LoVo (cell line): Measurements from ENCODE around the gene AMHR2.
A peak's percentile ranks its signal among the peaks of the same experiment; 100 is the strongest.
"Not testable (repeated sequence)": the region's sequence is repeated elsewhere in the genome, so short reads cannot be mapped to it uniquely, and the experiment has no call there.

Experiments used
- DNase-seq: peaks from one replicate; pipeline ENCODE4 v3.0.0-alpha.2; 2016; ENCODE audit warnings: low spot score

AMHR2 gene

DNA sequence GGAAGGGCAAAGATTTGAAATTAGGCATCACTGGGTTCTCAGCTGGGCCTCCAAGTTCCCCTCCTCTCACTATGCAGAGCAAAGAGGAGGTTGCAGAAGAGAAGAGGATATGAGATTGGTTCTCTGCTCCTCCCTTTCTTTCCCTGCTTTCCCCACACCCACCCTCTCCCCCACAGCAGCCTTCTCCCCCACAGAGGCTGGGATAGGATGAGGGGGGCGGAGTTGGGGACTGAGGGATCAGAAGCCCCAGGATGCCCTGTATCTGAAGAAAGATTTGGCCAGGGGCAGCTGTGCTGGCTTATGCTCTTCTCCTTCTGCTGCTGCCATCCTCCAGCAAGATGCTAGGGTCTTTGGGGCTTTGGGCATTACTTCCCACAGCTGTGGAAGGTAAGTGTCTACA lies at the start of gene AMHR2:
Gene AMHR2 (plus strand): TSS at position 259 of the 400 bp plus-strand sequence. CDS start 80 bp downstream, at position 339.
- no peak for DNase-seq

DNA sequence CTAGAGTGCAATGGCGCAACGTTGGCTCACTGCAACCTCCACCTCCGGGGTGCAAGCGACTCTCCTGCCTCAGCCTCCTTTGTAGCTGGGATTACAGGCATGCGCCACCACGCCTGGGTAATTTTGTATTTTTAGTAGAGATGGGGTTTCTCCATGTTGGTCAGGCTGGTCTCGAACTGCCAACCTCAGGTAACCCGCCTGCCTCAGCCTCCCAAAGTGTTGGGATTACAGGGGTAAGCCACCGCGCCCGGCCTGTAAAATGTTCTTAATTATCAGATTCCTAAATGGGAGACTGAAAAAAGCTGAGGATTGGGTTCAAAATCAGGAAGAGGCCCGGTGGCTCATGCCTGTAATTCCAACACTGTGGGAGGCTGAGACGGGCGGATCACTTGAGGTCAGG lies 49.4 kb upstream of the AMHR2 start:
- DNase-seq: not testable (repeated sequence)

DNA sequence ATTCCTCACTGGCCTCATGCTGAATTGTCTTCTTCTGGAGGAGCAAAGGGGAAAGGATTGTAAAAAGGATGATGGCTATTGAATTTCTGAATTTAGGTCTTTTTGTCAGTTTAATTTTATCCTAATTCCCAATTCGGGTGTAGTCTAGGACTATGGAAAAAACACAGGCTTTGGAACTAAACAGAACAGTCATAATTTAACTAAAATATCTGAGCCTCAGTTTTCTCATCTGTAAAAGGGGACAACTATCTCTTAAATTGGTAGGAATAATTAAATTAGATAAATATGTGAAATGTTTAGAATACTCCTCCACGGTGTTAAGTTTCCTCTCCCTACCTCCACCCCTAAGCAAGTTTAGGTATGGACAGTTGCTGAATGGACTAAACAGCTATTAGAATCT lies 46.9 kb upstream of the AMHR2 start:
- DNase-seq: no peak

DNA sequence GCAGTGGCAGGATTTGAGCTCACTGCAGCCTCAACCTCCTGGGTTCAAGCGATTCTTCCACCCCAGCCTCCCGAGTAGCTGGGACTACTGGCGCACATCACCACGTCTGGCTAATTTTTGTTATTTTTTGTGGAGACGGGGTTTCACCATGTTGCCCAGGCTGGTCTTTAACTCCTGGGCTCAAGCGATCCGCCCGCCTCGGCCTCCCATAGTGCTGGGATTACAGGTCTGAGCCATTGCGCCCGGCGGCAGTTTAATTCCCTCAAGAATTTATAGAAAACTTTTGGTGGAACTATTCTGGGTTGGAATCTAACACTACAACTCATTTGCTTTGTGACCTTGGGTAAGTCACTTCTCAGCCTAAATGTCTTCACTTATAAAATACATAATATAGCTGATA lies 45.4 kb upstream of the AMHR2 start:
- DNase-seq: no peak

DNA sequence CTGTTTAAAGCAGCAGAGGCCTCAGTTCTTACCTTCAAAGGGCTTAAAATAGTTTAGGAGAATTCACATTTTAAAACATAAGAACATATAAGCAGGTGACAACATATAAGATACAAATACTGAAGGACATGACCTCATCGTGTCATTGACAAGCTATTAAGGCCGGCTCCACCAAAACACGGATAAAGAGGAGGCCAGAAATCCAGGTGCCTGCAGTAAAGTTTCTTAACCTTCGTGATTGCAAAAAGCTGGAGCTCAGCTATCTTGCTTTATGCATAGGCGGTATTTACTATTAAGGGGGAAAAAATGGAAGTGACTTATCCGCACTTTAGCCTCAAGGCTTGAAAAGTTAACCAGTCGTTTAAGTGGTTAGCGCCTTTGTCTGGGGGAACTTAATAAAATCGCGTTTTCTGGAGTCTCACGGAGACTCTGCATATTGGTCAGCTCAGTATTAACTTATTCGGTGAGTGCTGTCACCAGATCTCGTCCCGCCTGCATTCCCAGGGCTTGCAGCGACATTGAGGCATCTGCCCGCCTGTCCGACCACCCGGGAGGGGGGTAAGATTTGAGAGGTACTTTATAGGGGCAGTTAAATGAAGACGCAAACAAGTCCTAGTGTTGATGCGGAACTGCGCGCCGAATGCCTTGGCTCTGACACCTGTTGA lies 44.8 kb upstream of the AMHR2 start:
- DNase-seq: no peak

DNA sequence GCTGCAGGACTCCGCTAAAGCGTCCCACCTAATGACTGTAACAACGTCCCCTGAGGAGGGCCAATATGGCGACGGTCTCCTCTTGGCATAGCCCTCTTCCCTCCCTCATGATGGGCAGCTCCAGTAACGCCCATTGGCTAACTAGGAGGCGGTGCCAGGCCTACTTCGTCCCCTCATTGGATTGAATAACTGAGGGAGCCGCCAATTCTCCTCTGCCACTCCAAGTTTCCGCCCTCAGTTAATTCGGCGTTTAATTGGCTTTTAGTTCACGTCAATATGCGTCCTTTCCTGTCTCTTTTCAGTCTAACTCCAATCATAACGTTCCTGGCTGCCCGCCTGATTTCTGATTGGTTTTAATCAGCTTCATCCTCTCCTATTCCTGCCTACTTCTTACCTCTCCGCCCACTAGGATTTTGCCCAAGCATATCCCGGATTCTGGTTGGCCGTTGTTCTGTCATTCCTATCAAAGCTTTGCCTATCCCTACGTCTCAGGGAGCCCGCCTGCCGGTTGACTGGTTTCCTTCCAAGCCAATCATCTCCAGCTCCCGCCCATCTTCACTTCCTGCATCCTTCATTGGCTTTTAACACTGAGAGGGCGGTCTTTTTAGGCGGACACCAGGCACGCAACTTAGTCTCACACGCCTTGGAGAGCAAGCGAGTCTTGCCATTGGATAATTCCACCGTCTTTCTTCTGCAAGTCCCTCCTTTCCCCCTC lies 44.1 kb upstream of the AMHR2 start:
- DNase-seq: peak; percentile 100

DNA sequence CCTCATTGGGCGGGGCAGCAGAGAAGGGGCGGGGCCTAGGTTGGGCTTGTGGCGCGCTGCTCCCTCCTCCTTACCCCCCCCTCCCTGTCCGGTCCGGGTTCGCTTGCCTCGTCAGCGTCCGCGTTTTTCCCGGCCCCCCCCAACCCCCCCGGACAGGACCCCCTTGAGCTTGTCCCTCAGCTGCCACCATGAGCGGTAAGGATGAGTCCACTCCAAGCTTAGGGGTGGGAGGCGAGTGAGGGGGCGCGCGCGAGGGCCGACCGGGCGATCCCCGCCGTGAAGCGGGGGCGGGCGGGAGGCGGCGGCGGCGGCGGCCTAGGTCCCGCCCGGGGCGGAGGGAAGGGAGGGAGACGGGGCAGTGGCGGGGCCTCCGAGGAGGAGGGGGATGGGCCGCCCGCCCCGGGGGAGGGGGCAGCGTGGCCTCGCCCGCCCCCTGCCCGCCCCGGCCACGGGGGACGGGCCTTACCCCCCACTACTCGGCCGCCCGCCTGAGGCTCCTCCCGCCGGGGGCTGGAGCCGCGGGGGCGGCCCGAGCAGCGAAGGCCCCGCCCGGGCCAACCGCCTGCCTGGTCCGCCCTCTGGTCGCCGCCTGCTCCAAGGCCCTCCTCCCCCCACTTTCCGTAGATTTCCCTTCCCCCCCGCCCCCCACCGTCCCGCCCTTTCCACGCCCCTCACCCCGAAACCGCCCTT lies 43.4 kb upstream of the AMHR2 start, which contains the start of gene SP1:
Gene SP1 (plus strand): TSS at position 73 of the 690 bp plus-strand sequence. CDS start 116 bp downstream, at position 189.
- peak; percentile 96 for DNase-seq

DNA sequence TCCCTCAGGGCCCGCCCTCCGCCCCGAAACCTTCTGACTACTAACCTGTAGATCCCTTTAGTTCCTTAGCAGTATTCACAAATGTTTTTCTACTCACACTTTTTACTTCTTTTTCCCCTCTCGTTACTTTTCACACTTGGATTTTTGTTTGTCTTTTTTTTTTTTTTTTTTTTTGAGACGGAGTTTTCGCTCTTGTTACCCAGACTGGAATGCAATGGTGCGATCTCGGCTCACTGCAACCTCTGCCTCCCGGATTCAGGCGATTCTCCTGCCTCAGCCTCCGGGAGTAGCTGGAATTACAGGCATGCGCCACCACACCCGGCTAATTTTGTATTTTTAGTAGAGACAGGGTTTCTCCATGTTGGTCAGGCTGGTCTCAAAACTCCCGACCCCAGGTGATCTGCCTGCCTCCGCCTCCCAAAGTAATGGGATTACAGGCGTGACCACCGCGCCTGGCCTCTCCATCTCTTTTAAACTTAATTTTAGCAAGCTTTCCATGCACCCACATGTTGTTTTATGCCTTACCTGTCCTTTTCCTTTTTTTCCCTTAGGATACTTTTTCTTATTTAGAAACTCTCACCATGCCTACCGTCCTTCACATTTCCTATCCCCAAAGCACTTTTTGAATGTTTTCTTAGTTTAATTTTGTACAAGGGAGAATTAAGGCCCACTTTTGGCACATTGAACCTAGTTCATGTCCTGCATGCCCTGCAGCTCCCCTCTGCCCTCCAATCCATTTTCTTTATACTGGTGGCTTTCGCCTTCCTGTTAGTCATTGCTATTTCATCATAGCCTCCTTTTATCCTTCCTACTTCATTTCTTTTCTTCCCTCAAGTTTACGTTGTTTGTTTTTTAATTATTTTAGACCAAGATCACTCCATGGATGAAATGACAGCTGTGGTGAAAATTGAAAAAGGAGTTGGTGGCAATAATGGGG lies 42.6 kb upstream of the AMHR2 start:
- peak; percentile 18 for DNase-seq

DNA sequence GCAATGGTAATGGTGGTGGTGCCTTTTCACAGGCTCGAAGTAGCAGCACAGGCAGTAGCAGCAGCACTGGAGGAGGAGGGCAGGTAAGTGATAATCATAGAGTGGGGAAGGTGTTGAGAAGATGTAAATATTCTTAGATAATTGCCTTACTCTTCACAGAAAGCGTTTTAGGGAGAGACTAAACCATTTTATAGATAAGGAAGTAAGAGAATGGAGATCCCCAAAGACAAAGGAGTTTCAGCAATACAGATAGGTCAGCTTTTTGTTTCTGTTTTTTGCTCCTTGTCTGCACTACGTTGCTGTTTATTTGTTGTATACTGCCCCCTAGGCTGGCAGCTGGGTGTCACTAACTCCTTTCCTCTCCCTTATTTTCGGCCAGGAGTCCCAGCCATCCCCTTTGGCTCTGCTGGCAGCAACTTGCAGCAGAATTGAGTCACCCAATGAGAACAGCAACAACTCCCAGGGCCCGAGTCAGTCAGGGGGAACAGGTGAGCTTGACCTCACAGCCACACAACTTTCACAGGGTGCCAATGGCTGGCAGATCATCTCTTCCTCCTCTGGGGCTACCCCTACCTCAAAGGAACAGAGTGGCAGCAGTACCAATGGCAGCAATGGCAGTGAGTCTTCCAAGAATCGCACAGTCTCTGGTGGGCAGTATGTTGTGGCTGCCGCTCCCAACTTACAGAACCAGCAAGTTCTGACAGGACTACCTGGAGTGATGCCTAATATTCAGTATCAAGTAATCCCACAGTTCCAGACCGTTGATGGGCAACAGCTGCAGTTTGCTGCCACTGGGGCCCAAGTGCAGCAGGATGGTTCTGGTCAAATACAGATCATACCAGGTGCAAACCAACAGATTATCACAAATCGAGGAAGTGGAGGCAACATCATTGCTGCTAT lies 41.7 kb upstream of the AMHR2 start:
- peak; percentile 48 for DNase-seq

DNA sequence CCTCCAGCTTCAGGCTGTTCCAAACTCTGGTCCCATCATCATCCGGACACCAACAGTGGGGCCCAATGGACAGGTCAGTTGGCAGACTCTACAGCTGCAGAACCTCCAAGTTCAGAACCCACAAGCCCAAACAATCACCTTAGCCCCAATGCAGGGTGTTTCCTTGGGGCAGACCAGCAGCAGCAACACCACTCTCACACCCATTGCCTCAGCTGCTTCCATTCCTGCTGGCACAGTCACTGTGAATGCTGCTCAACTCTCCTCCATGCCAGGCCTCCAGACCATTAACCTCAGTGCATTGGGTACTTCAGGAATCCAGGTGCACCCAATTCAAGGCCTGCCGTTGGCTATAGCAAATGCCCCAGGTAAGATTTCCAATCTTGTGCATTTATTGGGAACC lies 40.4 kb upstream of the AMHR2 start:
- no peak for DNase-seq

DNA sequence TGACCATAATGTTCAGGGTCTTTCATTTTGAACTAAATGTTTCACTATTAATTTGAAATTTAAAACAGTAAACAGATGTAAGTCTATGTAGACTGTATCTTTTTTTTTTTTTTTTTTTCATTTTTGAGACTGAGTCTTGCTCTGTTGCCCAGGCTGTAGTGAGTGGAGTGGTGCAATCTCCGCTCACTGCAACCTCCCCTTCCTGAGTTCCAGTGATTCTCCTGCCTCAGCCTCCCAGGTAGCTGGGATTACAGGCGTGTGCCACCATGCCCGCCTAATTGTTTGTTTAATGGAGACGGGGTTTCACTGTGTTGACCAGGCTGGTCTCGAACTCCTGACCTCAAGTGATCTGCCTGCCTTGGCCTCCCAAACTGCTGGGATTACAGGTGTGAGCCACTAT lies 37.3 kb upstream of the AMHR2 start:
- DNase-seq: not testable (repeated sequence)

DNA sequence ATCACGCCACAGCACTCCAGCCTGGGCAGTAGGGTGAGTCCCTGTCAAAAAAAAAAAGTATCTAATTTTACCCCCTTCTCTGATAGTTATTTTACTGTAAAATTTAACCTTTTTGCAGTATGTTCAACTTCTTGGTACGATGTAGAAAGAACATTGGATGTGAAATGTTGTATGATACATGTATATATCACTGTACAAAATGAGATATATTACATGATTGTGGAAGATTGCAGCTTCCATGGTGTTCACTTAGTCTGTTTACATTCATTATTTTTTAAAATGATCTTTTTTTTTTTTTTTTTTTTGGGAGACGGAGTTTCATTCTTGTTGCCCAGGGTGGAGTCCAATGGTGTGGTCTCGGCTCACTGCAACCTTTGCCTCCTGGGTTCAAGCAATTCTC lies 34.7 kb upstream of the AMHR2 start:
- DNase-seq: no peak

DNA sequence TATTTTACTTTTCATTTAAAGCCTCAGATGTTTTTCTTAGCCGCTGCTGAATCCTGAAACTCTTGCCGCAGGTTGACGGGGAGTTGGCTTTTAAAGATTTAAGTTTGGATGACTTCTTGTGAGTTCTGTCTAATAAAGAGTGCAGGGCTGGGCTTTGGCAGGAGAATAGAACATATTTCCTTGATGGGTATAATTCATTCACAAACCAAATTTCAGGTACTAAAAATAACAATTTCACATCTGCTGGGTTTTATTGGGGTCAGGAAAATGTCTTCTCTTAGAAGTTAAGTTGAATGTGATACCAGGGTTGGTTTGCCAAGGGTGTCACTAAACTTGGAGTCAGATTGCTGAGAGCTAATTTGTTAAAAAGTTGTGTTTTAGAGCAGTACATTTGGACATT lies 34.0 kb upstream of the AMHR2 start:
- DNase-seq: no peak

DNA sequence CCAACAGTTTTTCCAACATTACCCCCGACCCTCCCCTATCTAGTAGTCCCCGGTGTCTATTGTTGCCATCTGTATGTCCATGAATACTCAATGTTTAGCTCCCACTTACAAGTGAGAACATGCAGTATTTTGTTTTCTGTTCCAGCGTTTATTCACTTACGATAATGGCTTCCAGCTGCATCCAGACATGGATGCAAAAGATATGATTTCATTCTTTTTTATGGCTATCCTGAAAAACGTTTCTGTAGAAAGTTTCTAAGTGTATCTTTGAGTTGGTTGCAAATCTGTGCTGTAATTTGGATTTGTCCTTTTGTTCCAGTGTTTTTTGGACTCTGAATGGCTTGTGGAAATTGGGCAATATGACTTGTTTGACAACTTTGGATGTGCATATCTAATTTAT lies 31.9 kb upstream of the AMHR2 start:
- no peak for DNase-seq

DNA sequence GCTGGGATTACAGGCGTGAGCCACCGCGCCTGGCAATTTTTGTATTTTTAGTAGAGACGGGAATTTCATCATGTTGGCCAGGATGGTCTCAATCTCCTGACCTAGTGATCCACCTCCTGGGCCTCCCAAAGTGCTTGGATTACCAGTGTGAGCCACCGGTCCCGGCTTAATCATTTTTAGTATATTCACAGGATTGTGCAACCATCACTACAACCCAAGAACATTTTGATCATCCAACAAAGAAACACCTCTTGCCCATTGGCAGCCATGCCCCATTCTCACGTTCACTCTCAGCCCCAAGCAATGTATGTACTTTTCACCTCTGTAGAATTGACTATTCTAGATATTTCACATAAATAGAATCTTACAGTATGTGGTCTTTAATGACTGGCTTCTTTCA lies 23.8 kb upstream of the AMHR2 start:
- no peak for DNase-seq

DNA sequence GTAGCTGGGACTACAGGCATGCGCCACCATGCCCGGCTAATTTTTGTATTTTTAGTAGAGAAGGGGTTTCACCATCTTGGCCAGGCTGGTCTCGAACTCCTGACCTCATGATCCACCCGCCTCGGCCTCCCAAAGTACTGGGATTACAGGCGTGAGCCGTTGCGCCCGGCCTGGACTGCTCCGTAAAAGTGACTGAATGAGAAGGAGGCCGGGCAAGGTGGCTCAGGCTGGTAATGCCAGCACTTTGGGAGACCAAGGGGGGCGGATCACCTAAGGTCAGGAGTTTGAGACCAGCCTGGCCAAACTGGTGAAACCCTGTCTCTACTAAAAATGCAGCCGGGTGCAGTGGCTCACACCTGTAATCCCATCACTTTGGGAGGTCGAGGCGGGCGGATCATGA lies 21.3 kb upstream of the AMHR2 start:
- not testable (repeated sequence) for DNase-seq

DNA sequence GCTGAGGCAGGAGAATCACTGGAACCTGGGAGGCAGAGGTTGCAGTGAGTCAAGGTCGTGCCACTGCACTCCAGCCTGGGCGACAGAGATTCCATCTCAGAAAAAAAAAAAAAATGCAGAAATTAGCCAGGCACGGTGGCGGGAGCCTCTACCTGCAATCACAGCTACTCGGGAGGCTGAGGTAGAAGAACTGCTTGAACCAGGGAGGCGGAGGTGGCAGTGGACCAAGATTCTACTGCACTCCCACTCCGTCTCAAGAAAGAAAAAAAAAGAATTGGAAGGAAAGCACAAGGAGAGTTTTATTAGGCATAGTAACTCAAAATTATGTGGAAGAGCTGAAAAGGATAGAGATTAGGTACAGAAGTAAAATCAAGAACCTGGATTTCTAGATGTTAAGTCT lies 20.8 kb upstream of the AMHR2 start:
- DNase-seq: no peak

DNA sequence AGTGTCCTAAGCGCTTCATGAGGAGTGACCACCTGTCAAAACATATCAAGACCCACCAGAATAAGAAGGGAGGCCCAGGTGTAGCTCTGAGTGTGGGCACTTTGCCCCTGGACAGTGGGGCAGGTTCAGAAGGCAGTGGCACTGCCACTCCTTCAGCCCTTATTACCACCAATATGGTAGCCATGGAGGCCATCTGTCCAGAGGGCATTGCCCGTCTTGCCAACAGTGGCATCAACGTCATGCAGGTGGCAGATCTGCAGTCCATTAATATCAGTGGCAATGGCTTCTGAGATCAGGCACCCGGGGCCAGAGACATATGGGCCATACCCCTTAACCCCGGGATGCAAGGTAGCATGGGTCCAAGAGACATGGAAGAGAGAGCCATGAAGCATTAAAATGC lies 12.7 kb upstream of the AMHR2 start:
- DNase-seq: no peak

DNA sequence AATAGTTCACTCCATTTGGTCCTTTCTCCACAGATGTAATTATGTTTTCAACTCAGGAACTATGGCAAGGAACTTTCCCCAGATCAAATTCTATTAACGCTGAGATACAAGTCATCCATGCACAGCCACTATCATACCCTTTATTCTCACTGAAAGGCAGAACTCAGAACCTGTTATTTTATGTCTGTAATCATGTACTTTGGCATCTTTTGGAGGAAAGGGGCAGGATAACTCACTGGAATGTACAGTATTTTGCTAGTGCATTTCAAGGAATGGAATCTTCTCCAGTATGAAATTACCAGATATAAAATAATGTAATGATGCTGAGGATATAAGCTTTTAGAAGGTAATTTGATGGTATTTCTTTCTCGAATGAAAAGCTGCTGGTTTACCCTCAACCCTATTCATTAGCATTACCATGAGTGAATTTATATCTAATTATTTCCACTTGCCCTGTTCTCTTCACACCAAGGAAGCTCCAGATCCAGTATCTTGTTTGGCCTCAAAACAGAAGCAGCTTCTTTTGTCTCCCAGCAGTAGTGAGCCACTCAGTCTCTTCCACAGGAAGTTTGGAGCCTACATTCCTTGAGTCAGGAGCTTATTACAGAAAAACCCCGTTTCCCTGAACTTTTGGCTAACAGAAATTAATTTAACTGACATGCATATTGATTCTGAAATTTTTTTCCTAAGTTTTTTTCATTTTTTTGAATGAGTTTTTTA lies 10.0 kb upstream of the AMHR2 start:
- no peak for DNase-seq

DNA sequence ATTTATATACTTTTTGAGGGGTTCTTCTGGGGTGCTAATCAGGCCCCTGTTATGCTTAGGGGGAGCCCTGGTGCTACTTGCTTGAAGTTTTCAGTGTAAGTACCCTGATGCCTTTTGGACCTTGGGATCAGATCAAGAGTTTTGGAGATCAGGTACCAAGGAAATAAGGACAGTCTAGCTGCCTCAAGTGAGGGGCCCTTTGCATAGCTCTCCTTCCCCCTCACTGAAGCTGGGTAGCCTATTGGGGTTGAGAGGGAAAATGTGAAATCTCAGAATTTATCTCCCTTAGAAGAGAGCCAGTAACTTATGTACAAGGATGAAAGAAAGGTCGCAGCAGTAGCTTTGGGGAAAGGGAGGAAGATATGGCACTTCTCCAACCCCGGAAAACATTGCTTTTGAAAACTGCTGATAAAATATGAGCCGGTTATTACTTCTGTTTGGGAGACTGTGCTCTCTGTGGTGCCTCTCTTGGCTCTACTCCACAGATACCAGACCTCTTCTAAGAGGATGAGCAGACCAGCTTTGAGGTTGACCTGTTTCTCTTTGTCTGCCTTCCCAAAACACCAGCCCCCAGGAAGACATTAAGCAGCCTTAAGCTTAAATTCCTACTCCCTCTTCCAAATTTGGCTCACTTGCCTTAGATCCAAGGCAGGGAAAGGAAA lies 8.8 kb upstream of the AMHR2 start:
- DNase-seq: no peak
